NCI-H446 treated with DMSO at 0.1 percent for 48 hours (cell line): ENCODE measurements around the gene LPAR5.

Experiments used
- DNase-seq: peaks from one replicate; lab custom pipeline; 2025; lab: John Stamatoyannopoulos, UW

LPAR5 gene

DNA sequence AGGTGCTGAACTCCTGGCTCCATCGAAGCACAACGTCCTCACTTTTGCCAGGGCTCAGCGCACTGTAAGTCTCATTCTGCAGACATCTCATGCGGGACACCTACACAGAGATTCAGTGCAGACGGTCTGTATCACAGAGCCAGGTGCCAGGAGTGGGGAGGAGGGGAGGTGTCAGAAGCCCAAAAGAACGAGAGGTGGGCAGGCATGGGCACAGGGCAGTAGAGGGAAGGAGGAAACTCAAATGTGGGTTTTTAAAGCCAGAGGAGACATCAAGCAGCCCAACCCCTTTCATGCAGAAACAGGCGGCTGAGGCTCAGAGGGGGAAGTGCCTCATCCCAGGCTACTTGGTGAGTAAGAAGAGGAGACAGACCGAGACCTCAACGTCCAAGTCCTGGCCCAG is 2.5 kb upstream of the LPAR5 start:
- no peak for DNase-seq

DNA sequence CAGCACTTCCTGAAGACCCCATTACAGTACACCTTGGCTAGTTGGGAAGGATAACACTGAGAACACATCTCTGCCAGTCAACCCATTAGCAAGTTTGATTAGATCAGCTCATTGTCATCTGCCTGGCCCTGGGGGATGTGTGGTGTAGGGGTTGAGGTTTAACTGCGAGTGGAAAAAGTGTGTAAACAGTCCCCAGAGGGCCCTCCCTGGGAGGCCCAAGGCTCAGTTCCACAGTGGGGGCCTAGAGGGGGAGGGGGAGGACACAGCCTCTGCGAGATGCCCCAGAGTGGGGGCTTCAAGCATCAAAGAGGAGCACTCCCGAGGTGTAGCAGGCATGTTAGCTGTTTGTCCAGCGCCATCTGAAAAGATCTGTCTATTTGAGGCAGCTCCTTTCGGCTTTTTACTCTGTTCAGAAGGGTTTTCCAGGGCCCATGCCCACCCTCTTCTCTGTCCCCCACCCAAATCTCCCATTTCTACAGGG is 344 bp downstream of the LPAR5 start:
- no peak for DNase-seq

- DNase-seq: peak; percentile 27
These were observed 3.5 kb downstream of the LPAR5 start for GRCh38 chr12:6632026-6632983.

DNA sequence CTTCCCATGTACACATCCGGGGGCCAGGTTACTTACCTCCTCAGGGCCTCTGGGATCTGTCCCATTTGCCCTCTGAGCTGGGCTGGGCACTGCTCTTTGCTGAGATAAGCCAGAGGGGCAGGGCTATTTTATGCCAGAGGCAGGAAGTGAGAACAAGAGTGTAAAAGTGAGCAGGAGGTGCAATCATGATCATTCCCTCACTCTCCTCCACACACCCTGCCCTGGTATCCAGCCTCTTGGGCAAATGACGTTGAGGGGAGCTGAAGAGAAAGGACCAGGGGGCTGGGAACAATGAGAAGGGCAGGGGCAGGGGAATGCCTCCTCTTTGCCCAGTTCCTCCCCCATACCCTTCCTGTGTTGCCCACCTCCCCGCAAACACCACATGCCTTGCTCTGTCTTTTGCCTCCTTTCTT is 4.2 kb downstream of the LPAR5 start:
- DNase-seq: no peak

DNA sequence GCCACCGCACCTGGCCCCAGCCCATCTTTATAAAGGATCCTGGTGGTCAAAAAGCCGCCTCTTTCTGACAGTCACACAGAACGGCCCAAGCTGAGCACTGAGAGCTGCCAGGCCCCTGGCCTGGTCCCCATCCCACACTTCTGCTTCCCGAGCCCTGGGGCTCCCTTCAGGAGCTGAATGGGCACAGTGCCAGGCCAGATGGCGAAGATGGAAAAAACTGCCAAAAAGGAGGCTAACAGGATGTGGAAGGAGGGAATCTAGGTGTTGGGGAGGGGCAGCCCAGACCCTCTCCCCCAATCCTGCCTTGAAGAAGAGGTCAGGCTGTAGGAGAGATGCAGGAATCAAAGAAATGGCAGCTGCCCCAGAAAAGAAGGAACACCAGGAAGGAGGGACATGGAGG is 5.0 kb downstream of the LPAR5 start:
- DNase-seq: peak; percentile 35

DNA sequence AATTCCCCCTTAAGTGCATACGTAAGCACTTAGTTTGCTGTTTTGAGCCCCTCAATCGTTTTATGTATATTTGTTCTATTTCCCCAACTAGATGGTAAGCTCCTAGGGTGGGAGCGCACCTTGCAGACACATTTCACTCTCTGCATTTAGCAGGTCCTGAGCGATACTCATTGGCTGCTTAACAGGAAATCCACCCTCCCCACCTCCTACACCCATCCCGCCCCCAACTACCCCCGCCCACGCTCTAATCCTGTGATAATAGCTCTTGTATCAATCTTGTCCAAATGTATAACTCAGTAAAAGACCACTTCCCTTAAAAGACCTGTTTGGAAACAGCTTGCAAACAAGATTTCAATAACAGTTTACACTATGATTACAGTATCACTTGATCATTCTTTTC is 8.1 kb downstream of the LPAR5 start:
- DNase-seq: no peak

DNA sequence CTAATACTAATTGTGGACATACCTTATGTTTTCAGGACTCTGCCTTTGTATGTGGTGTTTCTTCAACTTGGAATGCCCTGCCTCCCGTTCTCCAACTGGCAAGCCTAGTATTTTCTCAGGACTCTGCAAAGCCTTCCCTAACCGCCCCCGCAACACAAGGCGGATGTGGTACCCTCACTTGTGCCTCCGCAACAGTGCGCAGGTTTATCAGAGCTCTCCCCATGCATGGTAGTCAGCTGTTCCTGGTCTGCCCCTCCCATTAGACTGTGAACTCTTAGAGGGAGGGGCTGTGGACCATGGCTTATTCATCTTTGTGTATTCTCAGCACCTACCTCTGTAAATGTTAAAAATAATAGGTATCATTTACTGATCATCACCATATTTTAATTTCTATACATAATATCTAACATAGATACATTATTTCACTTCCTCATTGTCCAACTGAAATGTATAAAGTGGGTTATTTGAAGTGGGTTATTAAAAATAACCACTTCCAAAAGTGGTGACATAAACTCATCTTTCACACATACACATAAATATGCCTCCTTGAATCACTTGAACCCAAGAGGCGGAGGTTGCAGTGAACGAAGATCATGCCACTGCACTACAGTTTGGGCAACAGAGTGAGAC is 9.0 kb downstream of the LPAR5 start:
- DNase-seq: no peak

- no peak for DNase-seq
These were observed 14.9 kb downstream of the LPAR5 start for GRCh38 chr12:6620885-6621274.

DNA sequence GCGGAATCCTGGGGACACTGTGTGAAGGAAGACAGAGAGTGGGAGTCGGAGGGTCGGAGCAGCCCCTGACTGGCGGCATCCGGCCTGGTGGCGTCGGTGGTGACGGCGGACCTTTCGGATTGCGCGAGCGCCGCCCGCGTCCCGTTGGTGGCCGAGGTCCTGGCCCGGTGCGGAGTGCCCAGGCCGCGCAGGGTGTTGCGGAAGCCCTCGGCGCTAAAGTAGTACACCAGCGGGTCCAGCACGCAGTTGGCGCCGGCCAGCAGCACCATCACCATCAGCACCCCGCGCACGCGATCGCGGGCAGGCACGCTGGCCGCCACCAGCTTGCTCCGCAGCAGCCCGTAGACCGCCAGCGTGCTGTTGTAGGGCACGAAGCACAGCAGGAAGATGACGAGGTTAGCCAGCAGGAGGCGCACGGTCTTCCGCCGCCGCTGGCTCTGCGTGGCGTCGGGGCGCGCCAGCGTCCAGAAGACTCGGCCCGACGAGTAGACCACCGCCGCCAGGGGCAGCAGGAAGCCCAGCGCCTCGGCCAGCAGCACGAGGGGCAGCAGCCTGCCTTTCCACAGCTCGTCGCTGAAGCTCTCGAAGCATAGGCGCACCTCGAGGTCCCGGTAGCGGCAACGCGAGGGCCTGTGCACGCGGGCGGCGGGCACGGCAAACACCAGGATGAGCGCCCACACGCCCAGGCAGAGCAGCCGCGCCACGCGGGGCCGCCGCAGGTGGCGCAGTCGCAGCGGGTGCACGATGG is 15.4 kb downstream of the LPAR5 start:
- no peak for DNase-seq

DNA sequence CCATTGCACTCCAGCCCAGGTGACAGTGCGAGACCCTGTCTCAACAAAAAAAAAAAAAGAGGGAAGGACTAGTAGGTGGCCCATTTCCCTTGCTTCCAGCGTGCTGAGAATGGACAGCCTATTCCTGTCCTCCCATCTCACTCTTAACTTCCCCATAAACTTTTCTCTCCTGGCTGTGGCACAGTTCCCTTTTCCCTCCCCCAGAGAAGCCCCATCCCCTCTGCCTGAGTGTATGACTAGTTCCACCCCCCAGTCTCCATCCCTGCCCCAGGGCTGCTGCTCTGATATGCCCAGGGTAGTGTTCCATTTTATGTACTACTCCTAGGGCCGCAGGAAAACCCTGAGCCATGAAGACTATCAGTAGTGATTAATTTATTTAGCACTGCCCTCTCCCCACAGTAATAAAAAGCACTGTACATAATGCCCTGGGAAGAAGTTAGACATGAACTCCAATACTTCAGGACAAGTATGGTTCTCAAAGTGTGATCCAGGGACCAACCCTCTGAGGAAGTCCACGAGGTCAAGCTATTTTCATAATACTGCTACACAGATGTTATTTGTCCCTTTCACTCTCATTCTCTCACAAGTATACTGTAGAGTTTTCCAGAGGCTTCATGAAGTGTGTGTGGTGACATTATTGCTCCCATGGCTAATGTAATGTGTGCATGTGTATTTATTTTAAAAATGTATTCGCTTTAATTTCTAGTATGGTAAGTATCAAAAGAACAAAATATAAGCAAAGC is 17.1 kb downstream of the LPAR5 start:
- no peak for DNase-seq

GRCh38 chr12:6615802-6616201 is 20.0 kb downstream of the LPAR5 start:
- no peak for DNase-seq

DNA sequence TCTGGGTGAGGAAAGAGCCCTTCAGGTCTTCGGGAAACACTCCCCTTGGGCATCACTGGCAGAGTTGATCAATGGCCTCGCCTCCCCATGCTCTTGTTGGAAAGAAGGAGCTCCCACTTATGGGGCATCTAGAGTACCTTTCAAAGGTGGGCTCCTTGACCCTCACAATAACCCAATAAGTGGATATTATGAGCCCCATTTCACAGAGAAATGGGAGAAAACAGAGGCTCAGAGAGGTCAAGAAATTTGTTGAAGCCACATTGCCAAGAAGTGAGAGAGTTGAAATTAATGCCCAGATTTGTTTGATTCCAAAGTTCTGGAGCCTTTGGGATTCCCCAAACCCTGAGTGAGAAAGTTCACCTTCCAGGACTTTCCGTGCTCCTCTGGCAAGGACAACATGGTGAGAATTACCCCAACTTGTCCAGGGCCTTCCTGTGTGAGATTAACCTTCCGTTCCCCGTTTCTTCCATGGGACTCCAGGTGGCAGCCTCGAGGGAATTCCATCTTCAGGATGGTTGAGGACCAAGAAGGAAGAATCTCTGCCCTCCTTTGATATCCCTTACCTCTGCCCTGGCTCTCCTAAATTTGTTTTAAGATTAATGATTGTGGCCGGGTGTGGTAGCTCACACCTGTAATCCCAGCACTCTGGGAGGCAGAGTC is 21.1 kb downstream of the LPAR5 start:
- no peak for DNase-seq

GRCh38 chr12:6613776-6614512 is 21.8 kb downstream of the LPAR5 start:
- peak; percentile 96 for DNase-seq

DNA sequence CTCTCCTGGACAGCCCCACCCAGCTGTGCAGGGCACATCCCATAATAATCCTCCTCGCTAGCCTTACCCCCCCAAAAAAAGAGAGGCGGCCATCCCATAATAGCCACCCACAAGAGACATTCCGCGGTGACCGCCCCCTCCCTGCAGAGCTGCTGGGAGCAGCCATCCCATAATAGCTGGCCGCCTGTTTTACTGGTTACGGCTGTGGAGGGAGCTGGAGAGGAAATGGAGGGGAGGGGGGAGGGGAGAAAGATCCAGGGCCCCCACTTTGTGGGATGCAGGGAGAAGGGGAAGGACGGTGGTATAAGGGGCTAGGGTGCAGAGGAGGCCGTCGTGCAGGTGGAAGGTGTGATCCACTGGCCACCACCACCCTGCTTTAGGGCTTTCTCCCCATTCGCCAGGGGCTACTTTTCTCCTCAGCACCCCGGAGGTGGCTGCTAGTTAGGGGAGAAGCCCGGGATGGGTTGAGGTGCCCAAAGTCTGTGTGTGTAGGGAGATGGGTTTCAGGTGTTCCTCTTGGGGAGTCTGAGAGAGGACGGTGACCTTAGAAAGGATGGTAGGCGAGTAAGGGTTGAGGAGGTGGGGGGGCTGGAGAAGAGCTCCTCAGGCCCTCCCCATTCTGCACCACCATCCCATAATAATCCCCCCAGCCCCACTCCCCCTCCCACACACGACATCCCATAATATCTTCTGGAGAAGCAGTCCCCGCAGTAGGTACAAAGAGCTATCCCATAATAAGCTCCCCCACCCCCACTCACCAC is 22.6 kb downstream of the LPAR5 start:
- DNase-seq: peak; percentile 62

- DNase-seq: no peak
These were observed 23.1 kb downstream of the LPAR5 start for GRCh38 chr12:6612652-6613014.

DNA sequence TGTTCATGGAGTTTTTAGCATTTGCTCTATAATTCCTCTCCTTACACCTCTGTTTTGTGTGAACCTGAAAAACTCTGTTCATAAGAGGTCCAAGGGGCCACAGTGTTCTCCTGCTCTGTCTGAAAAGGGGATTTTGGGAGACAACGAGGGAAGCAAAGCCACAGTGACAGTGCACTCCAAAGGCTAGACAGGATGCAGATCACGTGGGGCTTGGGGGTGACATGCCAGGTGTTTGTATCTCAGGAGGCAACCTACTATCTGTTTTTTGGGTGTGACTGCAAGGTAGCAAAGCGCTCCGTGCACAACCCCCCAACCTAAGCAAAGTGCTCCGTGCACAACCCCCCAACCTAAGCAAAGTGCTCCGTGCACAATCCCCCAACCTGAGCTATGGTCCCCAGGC is 23.5 kb downstream of the LPAR5 start:
- DNase-seq: no peak

- no peak for DNase-seq
These were observed 27.0 kb downstream of the LPAR5 start for GRCh38 chr12:6608592-6609281.

- DNase-seq: peak; percentile 88
These were observed 27.8 kb downstream of the LPAR5 start for GRCh38 chr12:6607751-6608591.
